ENCODE results near the gene COX6B2. TPM values are rescaled to one million over a fixed set of nuclear protein-coding genes. Genes with fewer than 3 reads are reported as not detected.

Gene COX6B2
- total RNA-seq, 4 donors from 2014 or later = 0.14 to 4.6 TPM; not detected in 2

DNA sequence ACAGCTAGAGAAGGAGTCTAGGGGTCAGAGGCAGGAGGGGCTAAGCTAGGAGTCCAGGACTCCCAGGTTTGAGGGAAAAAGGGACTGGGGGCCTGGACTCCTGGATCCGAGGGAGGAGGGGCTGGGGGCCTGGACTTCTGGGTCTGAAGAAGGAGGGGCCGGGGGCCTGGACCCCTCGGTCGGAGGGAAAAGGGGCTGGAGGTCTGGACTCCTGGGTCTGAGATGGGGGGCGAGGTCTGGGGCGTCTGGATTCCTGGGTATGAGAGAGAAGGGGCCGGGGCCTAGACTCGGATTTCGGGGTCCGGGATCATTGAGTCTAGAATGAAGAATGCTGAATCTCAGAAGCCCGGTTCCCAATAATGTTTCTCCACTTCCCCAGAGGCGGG lies 52.2 kb downstream of the COX6B2 start:
- no peaks in the 10 kb centered on the region for H3K9me3 ChIP-seq
- TF ChIP-seq, protein P1, sequence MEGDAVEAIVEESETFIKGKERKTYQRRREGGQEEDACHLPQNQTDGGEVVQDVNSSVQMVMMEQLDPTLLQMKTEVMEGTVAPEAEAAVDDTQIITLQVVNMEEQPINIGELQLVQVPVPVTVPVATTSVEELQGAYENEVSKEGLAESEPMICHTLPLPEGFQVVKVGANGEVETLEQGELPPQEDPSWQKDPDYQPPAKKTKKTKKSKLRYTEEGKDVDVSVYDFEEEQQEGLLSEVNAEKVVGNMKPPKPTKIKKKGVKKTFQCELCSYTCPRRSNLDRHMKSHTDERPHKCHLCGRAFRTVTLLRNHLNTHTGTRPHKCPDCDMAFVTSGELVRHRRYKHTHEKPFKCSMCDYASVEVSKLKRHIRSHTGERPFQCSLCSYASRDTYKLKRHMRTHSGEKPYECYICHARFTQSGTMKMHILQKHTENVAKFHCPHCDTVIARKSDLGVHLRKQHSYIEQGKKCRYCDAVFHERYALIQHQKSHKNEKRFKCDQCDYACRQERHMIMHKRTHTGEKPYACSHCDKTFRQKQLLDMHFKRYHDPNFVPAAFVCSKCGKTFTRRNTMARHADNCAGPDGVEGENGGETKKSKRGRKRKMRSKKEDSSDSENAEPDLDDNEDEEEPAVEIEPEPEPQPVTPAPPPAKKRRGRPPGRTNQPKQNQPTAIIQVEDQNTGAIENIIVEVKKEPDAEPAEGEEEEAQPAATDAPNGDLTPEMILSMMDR (IDR thresholded peaks at IDR 0.05) = no peak
- TF ChIP-seq POLR2A (IDR thresholded peaks at IDR 0.05) = no peak
- intact Hi-C loops (cut with DNase I; ENCODE audit: low total_unique reads) = loop anchor here (5.0 kb wide), 1 partner anchor 80 kb away; the partner anchor contains the start of gene TMEM238
- peak overlapping the region in 1 of 2 donors; percentile 40 for H3K27ac ChIP-seq
- H3K4me1 ChIP-seq = peaks cover 0 to 5% of the 10 kb centered on the region in 2 donors
- no peaks in the 10 kb centered on the region for H3K36me3 ChIP-seq
- H3K4me3 ChIP-seq = no peak overlapping the region
- DNase-seq = no peak
- no peaks in the 10 kb centered on the region for H3K27me3 ChIP-seq

DNA sequence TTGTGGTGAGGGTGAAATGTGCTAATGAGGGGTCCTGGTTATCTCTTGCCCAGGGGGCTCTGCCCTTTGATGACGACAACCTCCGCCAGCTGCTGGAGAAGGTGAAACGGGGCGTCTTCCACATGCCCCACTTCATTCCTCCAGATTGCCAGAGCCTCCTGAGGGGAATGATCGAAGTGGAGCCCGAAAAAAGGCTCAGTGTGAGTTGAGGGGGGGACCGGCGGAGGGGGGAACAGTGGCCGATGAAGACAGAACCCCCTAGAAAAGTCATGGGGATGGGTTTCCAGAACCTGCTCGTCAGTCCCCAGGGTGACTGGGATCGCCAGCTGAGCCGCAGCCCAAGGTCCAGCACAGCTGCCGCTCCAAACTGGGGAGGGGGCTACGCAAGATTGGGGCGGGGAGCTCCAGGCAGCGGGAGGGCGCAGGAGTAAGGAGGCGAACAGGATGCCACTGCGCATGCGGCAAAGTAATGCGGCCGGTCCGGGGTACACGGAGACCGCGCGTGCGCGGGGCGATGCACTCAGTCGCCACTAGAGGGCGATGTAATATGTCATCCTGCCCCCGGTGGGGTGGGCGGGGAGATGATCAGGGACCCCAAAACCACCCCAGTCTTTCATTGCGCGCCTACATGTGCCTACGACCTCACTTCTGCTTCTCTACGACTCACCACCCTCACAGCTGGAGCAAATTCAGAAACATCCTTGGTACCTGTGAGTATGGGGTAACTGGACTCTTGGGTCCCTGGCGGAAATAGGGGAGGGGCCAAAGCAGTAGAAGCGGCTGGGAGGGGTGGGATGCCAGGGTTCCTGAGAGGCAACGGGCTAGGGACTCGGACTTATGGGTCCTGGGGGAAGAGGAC lies 52.8 kb downstream of the COX6B2 start:
- Histone ChIP-seq H3K27ac (peak overlapping the region in 1 of 2 donors; percentile 40), H3K4me1 (peaks cover 0 to 5% of the 10 kb centered on the region in 2 donors), H3K9me3 (no peaks in the 10 kb centered on the region), H3K36me3 (no peaks in the 10 kb centered on the region), H3K4me3 (peak overlapping the region in 1 of 2 donors; percentile 21), H3K27me3 (no peaks in the 10 kb centered on the region)
- peak; percentile 85 to 88 for DNase-seq
- peak; percentile 8 to 16 for TF ChIP-seq POLR2A (IDR thresholded peaks at IDR 0.05)
- TF ChIP-seq, protein P1 (IDR thresholded peaks at IDR 0.05) = peak; percentile 93 to 99 (median 97)
- intact Hi-C loops (cut with DNase I; ENCODE audit: low total_unique reads) = loop anchor here (5.0 kb wide), 1 partner anchor 81 kb away; the partner anchor contains the start of gene TMEM238

DNA sequence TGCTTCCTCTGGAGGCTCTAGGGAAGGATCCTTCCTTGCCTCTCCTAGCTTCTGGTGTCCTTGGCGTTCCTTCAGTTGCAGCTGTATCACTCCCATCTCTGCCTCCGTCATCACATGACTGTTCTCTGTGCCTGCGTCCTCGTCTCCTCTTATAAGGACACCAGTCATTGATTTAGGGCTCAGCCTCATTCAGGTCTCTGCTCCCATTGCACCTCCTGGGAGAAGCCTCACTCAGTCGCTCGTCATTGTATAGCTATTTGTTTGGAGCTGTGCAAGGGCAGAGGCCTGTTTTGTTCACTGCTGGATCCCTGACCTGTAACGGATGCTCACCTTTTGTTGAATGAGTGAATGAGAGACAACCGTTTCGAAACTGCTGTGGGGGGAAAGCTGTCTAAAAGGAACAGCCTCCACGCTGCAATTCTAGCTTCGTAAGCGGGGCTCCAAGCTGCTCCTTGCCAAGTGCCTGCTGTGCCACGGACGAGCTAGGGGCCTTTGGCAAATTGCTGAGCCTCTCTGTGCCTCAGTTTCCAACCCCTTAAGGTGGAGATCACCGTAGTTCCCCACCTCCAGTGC lies 53.5 kb downstream of the COX6B2 start:
- H3K36me3 ChIP-seq = no peaks in the 10 kb centered on the region
- no peaks in the 10 kb centered on the region for H3K9me3 ChIP-seq
- no peak overlapping the region for H3K27ac ChIP-seq
- peak overlapping the region in 1 of 2 donors; percentile 21 for H3K4me3 ChIP-seq
- TF ChIP-seq POLR2A (IDR thresholded peaks at IDR 0.05) = no peak
- TF ChIP-seq, protein P1 (IDR thresholded peaks at IDR 0.05) = no peak
- H3K4me1 ChIP-seq = peaks cover 0 to 5% of the 10 kb centered on the region in 2 donors
- intact Hi-C loops (cut with DNase I; ENCODE audit: low total_unique reads) = loop anchor here (5.0 kb wide), 1 partner anchor 81 kb away; the partner anchor contains the start of gene TMEM238
- no peaks in the 10 kb centered on the region for H3K27me3 ChIP-seq
- no peak for DNase-seq

DNA sequence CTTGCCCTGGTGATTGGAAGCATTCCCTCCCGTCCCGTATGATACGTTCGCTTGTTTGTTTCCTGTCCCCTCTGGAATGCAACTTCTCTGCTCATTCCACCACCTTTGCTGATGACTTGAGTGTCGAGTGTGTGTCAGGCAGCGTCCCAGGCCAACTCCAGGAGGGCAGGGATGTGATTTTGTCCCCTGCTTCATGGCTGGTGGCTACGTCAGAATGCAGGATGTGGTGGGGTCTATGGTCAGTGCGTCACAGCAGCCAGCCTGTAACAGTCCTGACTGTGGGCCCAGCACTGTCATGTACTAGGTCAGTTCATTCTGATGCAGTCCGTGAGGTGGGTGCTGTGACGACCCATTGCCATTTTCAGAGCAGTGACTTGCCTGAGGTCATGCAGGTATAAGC lies 54.5 kb downstream of the COX6B2 start:
- Histone ChIP-seq H3K36me3 (no peaks in the 10 kb centered on the region), H3K27me3 (no peaks in the 10 kb centered on the region), H3K9me3 (no peaks in the 10 kb centered on the region), H3K27ac (no peak overlapping the region), H3K4me3 (no peak overlapping the region), H3K4me1 (peaks cover 0 to 5% of the 10 kb centered on the region in 2 donors)
- intact Hi-C loops (cut with DNase I; ENCODE audit: low total_unique reads) = loop anchor here (5.0 kb wide), 1 partner anchor 82 kb away; the partner anchor contains the start of gene TMEM238
- no peak for DNase-seq
- TF ChIP-seq, protein P1 (IDR thresholded peaks at IDR 0.05) = no peak
- no peak for TF ChIP-seq POLR2A (IDR thresholded peaks at IDR 0.05)

Other genes starting within 250 kb of the COX6B2 start
- gene PPP1R12C, start 237.1 kb downstream of the COX6B2 start, total RNA-seq = 100 to 1,000 TPM in 2 of 4 donors, 10 to 100 TPM in 2; 43.5 to 288 (median 116) TPM
- gene TNNT1, start 205.5 kb downstream of the COX6B2 start, total RNA-seq = 1 to 10 TPM in 2 of 4 donors, not detected in 2; 2.5 to 9.3 TPM
- 1 to 10 TPM in 1 of 4 donors, under 1 TPM in 1, not detected in 2; 0.55 to 3.3 TPM for gene TNNI3, start 197.0 kb downstream of the COX6B2 start, total RNA-seq
- gene DNAAF3, start 188.1 kb downstream of the COX6B2 start, total RNA-seq = 1 to 10 TPM in 3 of 4 donors, not detected in 1; 3.1 to 4.4 (median 3.9) TPM
- under 1 TPM in 1 of 4 donors, not detected in 3; 0.35 TPM for gene SYT5, start 174.4 kb downstream of the COX6B2 start, total RNA-seq
- 1 to 10 TPM in 2 of 4 donors, under 1 TPM in 1, not detected in 1; 0.29 to 3.8 (median 3.2) TPM for gene PTPRH, start 145.2 kb downstream of the COX6B2 start, total RNA-seq
- 1 to 10 TPM in 3 of 4 donors, not detected in 1; 1.8 to 7.9 (median 2.4) TPM for gene TMEM86B, start 126.0 kb downstream of the COX6B2 start, total RNA-seq
- gene PPP6R1, start 95.7 kb downstream of the COX6B2 start, total RNA-seq = 10 to 100 TPM in 2 of 4 donors, 1 to 10 TPM in 2; 5.6 to 70.4 (median 16.3) TPM
- 10 to 100 TPM in 3 of 4 donors, 1 to 10 TPM in 1; 1.3 to 37.4 (median 25.6) TPM for gene HSPBP1, start 74.6 kb downstream of the COX6B2 start, total RNA-seq
- gene BRSK1, start 70.7 kb downstream of the COX6B2 start, total RNA-seq = 10 to 100 TPM in 2 of 4 donors, 1 to 10 TPM in 1, not detected in 1; 4.1 to 17.1 (median 12.0) TPM
- gene TMEM150B, start 29.4 kb downstream of the COX6B2 start, total RNA-seq = 1 to 10 TPM in 1 of 4 donors, not detected in 3; 2.6 TPM
- 10 to 100 TPM; 12.4 to 65.6 (median 15.9) TPM for gene KMT5C, start 14.8 kb downstream of the COX6B2 start, total RNA-seq
- under 1 TPM in 1 of 4 donors, not detected in 3; 0.18 TPM for gene GARIN5B, start 8.5 kb upstream of the COX6B2 start, total RNA-seq
- 1 to 10 TPM in 1 of 4 donors, not detected in 3; 1.6 TPM for gene IL11, start 15.7 kb upstream of the COX6B2 start, total RNA-seq
- 1 to 10 TPM in 1 of 4 donors, not detected in 3; 1.1 TPM for gene TMEM190, start 22.1 kb upstream of the COX6B2 start, total RNA-seq
- gene TMEM238, start 29.6 kb upstream of the COX6B2 start, total RNA-seq = 1 to 10 TPM in 1 of 4 donors, under 1 TPM in 1, not detected in 2; 0.83 to 2.3 TPM
- gene RPL28, start 31.2 kb upstream of the COX6B2 start, total RNA-seq = 1,000 to 10,000 TPM in 1 of 4 donors, 100 to 1,000 TPM in 2, 10 to 100 TPM in 1; 20.7 to 1,084 (median 431) TPM
- 100 to 1,000 TPM in 1 of 4 donors, 10 to 100 TPM in 2, 1 to 10 TPM in 1; 3.2 to 141 (median 21.5) TPM for gene UBE2S, start 53.1 kb upstream of the COX6B2 start, total RNA-seq
- not detected for gene SHISA7, start 88.6 kb upstream of the COX6B2 start, total RNA-seq
- 10 to 100 TPM in 3 of 4 donors, 1 to 10 TPM in 1; 1.2 to 78.6 (median 23.8) TPM for gene ISOC2, start 106.9 kb upstream of the COX6B2 start, total RNA-seq
- not detected for gene C19orf85, start 110.0 kb upstream of the COX6B2 start, total RNA-seq
- gene ZNF628, start 121.9 kb upstream of the COX6B2 start, total RNA-seq = 10 to 100 TPM in 2 of 4 donors, 1 to 10 TPM in 1, not detected in 1; 1.0 to 29.5 (median 11.9) TPM
- 10 to 100 TPM; 16.8 to 44.3 (median 19.6) TPM for gene NAT14, start 130.5 kb upstream of the COX6B2 start, total RNA-seq
- gene SSC5D, start 133.7 kb upstream of the COX6B2 start, total RNA-seq = 10 to 100 TPM in 3 of 4 donors, 1 to 10 TPM in 1; 5.0 to 50.8 (median 36.0) TPM
- gene SBK2, start 182.4 kb upstream of the COX6B2 start, total RNA-seq = not detected
- under 1 TPM in 2 of 4 donors, not detected in 2; 0.34 to 0.35 TPM for gene SBK3, start 190.8 kb upstream of the COX6B2 start, total RNA-seq
- gene ZNF579, start 226.1 kb upstream of the COX6B2 start, total RNA-seq = 10 to 100 TPM in 1 of 4 donors, 1 to 10 TPM in 1, not detected in 2; 4.4 to 21.9 TPM
- gene FIZ1, start 244.8 kb upstream of the COX6B2 start, total RNA-seq = 10 to 100 TPM in 1 of 4 donors, 1 to 10 TPM in 1, under 1 TPM in 2; 0.26 to 19.3 (median 2.4) TPM
- gene ZNF524, start 245.6 kb upstream of the COX6B2 start, total RNA-seq = 10 to 100 TPM in 3 of 4 donors, 1 to 10 TPM in 1; 5.4 to 20.4 (median 14.6) TPM

Data from uterus (tissue), 4 donors.